Ascending aorta (tissue), 2 donors: ENCODE measurements around the gene MCC. TPM values are rescaled to one million over a fixed set of nuclear protein-coding genes. Genes with fewer than 3 reads are reported as not detected.

ENCODE experiments used
- DNase-seq, 2 donors: peaks; one replicate each; pipeline ENCODE4 v3.0.0-alpha.2; 2019; ENCODE audit warnings: low spot score in 2 of 2
- H3K27ac ChIP-seq, 2 donors: fragments of 200-600 bp; sonication (generic); one replicate each; pipeline ENCODE4 v1.5.1; 2016 to 2017; ENCODE audit warnings: mild to moderate bottlenecking in 1 of 2
- H3K27me3 ChIP-seq: fragments of 200-600 bp; sonication (generic); one replicate; pipeline ENCODE4 v1.5.1; 2017
- H3K36me3 ChIP-seq, 2 donors: fragments of 200-600 bp; sonication (generic); one replicate each; pipeline ENCODE4 v1.5.1; 2016
- H3K4me1 ChIP-seq, 2 donors: fragments of 200-600 bp; sonication (generic); one replicate each; pipeline ENCODE4 v1.5.1; 2016 to 2017; ENCODE audit warnings: mild to moderate bottlenecking in 1 of 2
- H3K4me3 ChIP-seq, 2 donors: fragments of 200-600 bp; sonication (generic); one replicate each; pipeline ENCODE4 v1.5.1; 2016 to 2017; ENCODE audit warnings: mild to moderate bottlenecking in 1 of 2
- H3K9me3 ChIP-seq, 2 donors: fragments of 200-600 bp; sonication (generic); one replicate each; pipeline ENCODE4 v1.5.1; 2016
- intact Hi-C: fragments of 100-400 bp; cut with DNase I; formaldehyde crosslinking; loops from one replicate; pipeline ENCODE4 v1.15.1; 2023
- total RNA-seq: library from RNA; depleted of rRNA; stranded (reverse); fragments of >200 nt; gene quantifications from one replicate; pipeline ENCODE4 v1.1.0, GENCODE V29; 2016
- TF ChIP-seq, protein P1 (sequence below), 3 experiments: fragments of 200-600 bp in 2 of 3; fragments of 450-650 bp in 1 of 3; sonication (generic) in 2 of 3; IDR thresholded peaks; one replicate each; pipeline ENCODE4 v1.5.1; 2016 to 2019; ENCODE audit warnings: antibody characterized with exemption in 3 of 3, mild to moderate bottlenecking in 1 of 3, moderate library complexity in 1 of 3

MCC gene
- total RNA-seq, 1 donor from 2014 or later, result 67.9 TPM

DNA sequence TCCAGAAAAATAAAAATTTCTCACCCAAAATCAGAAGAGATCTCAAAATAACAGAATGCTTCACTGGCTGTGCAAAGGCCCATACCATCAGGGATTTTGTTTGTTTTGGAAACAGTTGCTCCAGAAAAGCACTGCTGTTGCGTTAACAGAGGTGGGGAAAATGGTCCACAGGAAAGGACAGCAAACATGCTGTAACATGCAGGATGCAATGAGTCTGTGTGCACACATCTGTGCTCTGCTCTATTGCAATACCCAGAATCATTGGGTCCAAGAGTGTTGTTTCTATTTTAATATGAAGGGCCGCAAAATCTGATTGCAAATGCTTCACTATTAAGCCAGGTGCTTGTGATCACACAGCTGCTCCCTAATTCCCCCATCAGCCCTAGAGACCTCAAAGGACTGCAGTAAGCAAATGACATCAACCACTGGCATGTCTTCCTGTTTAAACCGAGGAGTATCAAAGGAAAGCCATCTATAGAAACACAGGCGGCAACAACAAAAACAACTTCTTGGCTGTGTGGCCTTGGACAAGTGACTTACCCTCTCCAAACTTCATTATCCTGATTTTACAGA lies 370.6 kb downstream of the MCC start:
- intact Hi-C loops, result no loop called here
- no peak for DNase-seq
- Histone ChIP-seq H3K4me1 (no peaks in the 10 kb centered on the region), H3K36me3 (no peaks in the 10 kb centered on the region), H3K9me3 (no peaks in the 10 kb centered on the region), H3K27me3 (no peaks in the 10 kb centered on the region), H3K4me3 (no peak overlapping the region), H3K27ac (no peak overlapping the region)
- TF ChIP-seq, protein P1, sequence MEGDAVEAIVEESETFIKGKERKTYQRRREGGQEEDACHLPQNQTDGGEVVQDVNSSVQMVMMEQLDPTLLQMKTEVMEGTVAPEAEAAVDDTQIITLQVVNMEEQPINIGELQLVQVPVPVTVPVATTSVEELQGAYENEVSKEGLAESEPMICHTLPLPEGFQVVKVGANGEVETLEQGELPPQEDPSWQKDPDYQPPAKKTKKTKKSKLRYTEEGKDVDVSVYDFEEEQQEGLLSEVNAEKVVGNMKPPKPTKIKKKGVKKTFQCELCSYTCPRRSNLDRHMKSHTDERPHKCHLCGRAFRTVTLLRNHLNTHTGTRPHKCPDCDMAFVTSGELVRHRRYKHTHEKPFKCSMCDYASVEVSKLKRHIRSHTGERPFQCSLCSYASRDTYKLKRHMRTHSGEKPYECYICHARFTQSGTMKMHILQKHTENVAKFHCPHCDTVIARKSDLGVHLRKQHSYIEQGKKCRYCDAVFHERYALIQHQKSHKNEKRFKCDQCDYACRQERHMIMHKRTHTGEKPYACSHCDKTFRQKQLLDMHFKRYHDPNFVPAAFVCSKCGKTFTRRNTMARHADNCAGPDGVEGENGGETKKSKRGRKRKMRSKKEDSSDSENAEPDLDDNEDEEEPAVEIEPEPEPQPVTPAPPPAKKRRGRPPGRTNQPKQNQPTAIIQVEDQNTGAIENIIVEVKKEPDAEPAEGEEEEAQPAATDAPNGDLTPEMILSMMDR (IDR thresholded peaks at IDR 0.05), result no peak

DNA sequence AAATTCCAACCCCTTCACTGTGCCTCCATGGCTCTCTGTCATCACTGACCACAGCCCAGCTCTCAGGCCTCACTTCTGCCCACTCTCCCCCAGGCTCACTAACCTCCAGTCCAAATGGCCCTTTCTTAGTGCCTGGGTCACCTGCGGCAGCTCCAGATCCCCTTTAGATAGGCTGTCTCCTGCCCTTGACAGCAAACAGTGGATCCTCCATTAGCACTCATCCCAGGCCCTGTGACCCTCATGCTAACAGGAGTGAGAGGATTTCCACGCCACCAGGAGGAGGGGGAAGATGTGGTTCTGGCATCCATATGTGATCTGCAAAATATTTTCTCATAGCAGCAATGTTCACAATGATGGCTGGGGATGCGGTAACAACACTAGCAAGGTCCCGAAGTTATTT lies 372.3 kb downstream of the MCC start:
- TF ChIP-seq, protein P1 (IDR thresholded peaks at IDR 0.05), result no peak
- Histone ChIP-seq H3K4me3 (no peak overlapping the region), H3K9me3 (no peaks in the 10 kb centered on the region), H3K27me3 (no peaks in the 10 kb centered on the region), H3K4me1 (no peaks in the 10 kb centered on the region), H3K27ac (no peak overlapping the region), H3K36me3 (no peaks in the 10 kb centered on the region)
- no peak for DNase-seq
- intact Hi-C loops, result no loop called here

DNA sequence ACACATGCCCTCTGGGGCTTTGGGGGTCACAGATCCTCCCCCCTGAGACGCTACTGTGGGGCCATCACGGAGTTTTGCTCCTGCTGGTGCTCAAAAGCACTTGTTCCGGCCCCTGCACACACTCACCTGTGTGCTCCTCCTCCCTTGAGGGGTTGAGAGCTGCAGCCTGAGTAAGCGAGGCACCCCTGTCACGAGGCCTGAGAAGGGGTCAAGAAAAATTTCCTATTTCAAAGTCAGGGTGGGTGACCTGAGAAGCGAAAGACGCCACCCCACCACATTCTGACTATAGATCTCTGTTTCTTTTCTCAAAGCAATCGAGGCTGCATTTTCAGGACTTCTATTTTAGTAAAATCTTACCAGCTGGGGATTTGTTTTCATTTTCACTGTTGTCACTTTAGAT lies 373.2 kb downstream of the MCC start:
- Histone ChIP-seq H3K36me3 (no peaks in the 10 kb centered on the region), H3K27ac (no peak overlapping the region), H3K27me3 (no peaks in the 10 kb centered on the region), H3K4me3 (no peak overlapping the region), H3K4me1 (no peaks in the 10 kb centered on the region), H3K9me3 (no peaks in the 10 kb centered on the region)
- no peak for DNase-seq
- TF ChIP-seq, protein P1 (IDR thresholded peaks at IDR 0.05), result no peak
- intact Hi-C loops, result no loop called here

DNA sequence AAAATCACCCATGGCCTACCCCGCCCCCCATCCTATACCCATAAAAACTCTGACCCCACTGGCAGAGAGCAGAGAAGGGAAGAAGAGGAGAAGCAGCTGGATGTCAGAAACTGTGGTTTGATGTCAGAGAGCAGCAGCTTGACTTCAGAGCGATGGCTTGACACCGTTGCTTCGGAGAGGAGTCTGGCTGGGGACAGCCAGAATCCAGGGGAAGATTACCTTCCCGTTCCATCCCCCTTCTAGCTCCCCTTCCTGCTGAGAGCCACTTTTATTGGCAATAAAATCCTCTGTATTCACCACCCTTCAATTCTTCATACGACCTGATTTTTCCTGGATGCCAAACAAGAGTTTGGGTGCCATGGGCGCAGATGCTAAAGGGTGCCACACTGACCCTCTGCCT lies 373.7 kb downstream of the MCC start:
- no peaks in the 10 kb centered on the region for H3K36me3 ChIP-seq
- H3K4me1 ChIP-seq, result no peaks in the 10 kb centered on the region
- DNase-seq, result no peak
- no peaks in the 10 kb centered on the region for H3K27me3 ChIP-seq
- no peaks in the 10 kb centered on the region for H3K9me3 ChIP-seq
- H3K27ac ChIP-seq, result no peak overlapping the region
- intact Hi-C loops, result no loop called here
- H3K4me3 ChIP-seq, result no peak overlapping the region
- TF ChIP-seq, protein P1 (IDR thresholded peaks at IDR 0.05), result no peak

DNA sequence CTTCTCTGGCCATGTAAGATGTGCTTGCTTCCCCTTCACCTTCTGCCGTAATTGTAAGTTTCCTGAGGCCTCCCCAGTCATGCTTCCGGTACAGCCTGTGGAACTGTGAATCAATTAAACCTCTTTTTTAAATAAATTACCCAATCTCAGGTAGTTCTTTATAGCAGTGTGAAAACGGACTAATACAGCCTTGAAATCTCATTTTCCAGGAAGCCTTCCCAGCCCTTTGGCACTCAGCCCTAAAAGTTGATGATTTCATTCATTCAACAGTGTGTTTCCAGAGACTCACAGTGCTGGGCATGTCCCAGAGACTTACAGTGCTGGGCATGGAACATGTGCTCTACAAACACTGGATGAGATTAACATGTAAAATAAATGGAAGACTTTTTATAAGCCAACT lies 375.8 kb downstream of the MCC start:
- no peak overlapping the region for H3K27ac ChIP-seq
- no peaks in the 10 kb centered on the region for H3K9me3 ChIP-seq
- H3K4me1 ChIP-seq, result no peaks in the 10 kb centered on the region
- intact Hi-C loops, result no loop called here
- H3K36me3 ChIP-seq, result no peaks in the 10 kb centered on the region
- peak in 1 of 2 donors; percentile 71 for DNase-seq
- TF ChIP-seq, protein P1 (IDR thresholded peaks at IDR 0.05), result no peak
- H3K4me3 ChIP-seq, result no peak overlapping the region
- H3K27me3 ChIP-seq, result no peaks in the 10 kb centered on the region

DNA sequence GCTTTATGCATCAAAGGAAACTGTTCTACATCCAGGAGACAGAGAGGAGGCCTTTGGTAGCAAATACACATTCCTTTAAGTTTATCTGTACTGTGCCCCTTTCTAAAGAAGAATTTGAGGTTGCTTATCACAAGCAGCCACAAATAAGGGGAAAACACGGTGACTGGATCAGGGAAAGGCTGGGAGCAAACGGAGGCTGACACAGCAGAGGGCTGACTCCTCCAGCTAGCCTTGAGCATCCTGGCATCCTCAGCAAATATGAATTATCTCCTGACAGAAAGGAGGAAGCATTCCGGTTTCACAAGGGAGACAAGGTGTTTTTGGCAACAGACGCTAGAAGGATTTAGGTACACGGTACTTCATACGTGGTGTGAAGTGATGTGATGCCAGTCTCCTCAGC lies 378.1 kb downstream of the MCC start:
- intact Hi-C loops, result no loop called here

More for the DNA sequence above, 378.1 kb downstream of the MCC start:
- Histone ChIP-seq H3K4me1 (no peaks in the 10 kb centered on the region), H3K4me3 (no peak overlapping the region), H3K27me3 (no peaks in the 10 kb centered on the region), H3K36me3 (no peaks in the 10 kb centered on the region), H3K9me3 (no peaks in the 10 kb centered on the region), H3K27ac (no peak overlapping the region)
- DNase-seq, result no peak
- TF ChIP-seq, protein P1 (IDR thresholded peaks at IDR 0.05), result no peak
